GM19238 (cell line): ENCODE results near the gene CACUL1.
"Not testable (repeated sequence)": the region's sequence is repeated elsewhere in the genome, so short reads cannot be mapped to it uniquely, and the experiment has no call there.

Experiments
- DNase-seq: peaks from one replicate; pipeline ENCODE4 v3.0.0; 2011; ENCODE audit warnings: low spot score; ENCODE audit not compliant: insufficient read length

CACUL1 gene

GRCh38 chr10:118768041-118768919 is 13.5 kb upstream of the CACUL1 start:
- no peak for DNase-seq

- DNase-seq, result no peak
These were observed 12.7 kb upstream of the CACUL1 start for GRCh38 chr10:118767297-118768040.

- no peak for DNase-seq
These were observed 9.4 kb upstream of the CACUL1 start for GRCh38 chr10:118764195-118764594.

- DNase-seq, result no peak
These were observed 8.6 kb upstream of the CACUL1 start for GRCh38 chr10:118763202-118763988.

GRCh38 chr10:118760265-118760664 is 5.5 kb upstream of the CACUL1 start:
- no peak for DNase-seq

- no peak for DNase-seq
These were observed 3.7 kb upstream of the CACUL1 start for GRCh38 chr10:118758449-118758848.

GRCh38 chr10:118754229-118754555 is 578 bp downstream of the CACUL1 start:
- DNase-seq, result peak; percentile 37

- no peak for DNase-seq
These were observed 1.2 kb downstream of the CACUL1 start for GRCh38 chr10:118753331-118754228.

GRCh38 chr10:118752409-118752808 is 2.4 kb downstream of the CACUL1 start:
- no peak for DNase-seq

GRCh38 chr10:118751265-118751664 is 3.5 kb downstream of the CACUL1 start:
- no peak for DNase-seq

- no peak for DNase-seq
These were observed 6.7 kb downstream of the CACUL1 start for GRCh38 chr10:118748041-118748440.

- DNase-seq, result no peak
These were observed 8.5 kb downstream of the CACUL1 start for GRCh38 chr10:118746246-118746645.

GRCh38 chr10:118745056-118745455 is 9.7 kb downstream of the CACUL1 start:
- DNase-seq, result no peak

GRCh38 chr10:118744346-118744918 is 10.3 kb downstream of the CACUL1 start:
- DNase-seq, result not testable (repeated sequence)

- DNase-seq, result no peak
These were observed 12.0 kb downstream of the CACUL1 start for GRCh38 chr10:118742782-118743181.

GRCh38 chr10:118742032-118742431 is 12.7 kb downstream of the CACUL1 start:
- no peak for DNase-seq

GRCh38 chr10:118738406-118738805 is 16.4 kb downstream of the CACUL1 start:
- no peak for DNase-seq

- DNase-seq, result no peak
These were observed 17.0 kb downstream of the CACUL1 start for GRCh38 chr10:118737603-118738302.

GRCh38 chr10:118735294-118735693 is 19.5 kb downstream of the CACUL1 start:
- DNase-seq, result no peak

GRCh38 chr10:118734475-118734874 is 20.3 kb downstream of the CACUL1 start:
- no peak for DNase-seq
